Right lobe of liver (tissue), 4 donors: ENCODE results near the gene SLC30A2.

Experiments
- POLR2A ChIP-seq: fragments of 450-650 bp; IDR thresholded peaks from one replicate; pipeline ENCODE4 v1.6.1; 2017; ENCODE audit warnings: antibody characterized with exemption, mild to moderate bottlenecking
- TF ChIP-seq, protein P1 (sequence below), 4 donors: fragments of 200-600 bp in 3 of 4; fragments of 450-650 bp in 1 of 4; IDR thresholded peaks; one replicate each; pipeline versions ENCODE4 v1.5.1 to v1.8.0; 2016 to 2022; ENCODE audit warnings: antibody characterized with exemption in 4 of 4, mild to moderate bottlenecking in 2 of 4
- donor health status: DM: no; HTN: no; CAD: no.
- donor health status: DM: no; HTN: no; CAD: no.
- donor health status: DM: no; HTN: yes; CAD: no.

DNA sequence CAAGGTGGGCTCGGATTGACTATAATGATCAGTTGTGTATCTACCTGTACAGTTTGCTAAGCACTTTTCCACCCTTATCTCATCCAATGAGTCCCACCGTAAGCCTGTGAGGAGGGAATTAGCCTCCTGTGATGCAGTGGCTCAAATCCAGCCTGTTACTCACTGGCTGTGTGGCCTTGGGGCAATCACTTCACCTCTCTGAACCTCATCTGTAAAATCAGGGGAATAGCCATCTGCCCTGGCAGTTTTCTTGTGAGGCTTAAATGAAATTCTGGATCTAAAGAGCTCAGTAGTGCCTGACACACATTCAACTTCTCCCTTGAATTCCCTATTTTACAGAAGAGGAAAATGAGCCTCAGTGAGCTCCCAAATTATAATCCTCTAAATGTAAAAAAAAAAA lies 31.7 kb downstream of the SLC30A2 start:
- no peak for TF ChIP-seq POLR2A
- TF ChIP-seq, protein P1, sequence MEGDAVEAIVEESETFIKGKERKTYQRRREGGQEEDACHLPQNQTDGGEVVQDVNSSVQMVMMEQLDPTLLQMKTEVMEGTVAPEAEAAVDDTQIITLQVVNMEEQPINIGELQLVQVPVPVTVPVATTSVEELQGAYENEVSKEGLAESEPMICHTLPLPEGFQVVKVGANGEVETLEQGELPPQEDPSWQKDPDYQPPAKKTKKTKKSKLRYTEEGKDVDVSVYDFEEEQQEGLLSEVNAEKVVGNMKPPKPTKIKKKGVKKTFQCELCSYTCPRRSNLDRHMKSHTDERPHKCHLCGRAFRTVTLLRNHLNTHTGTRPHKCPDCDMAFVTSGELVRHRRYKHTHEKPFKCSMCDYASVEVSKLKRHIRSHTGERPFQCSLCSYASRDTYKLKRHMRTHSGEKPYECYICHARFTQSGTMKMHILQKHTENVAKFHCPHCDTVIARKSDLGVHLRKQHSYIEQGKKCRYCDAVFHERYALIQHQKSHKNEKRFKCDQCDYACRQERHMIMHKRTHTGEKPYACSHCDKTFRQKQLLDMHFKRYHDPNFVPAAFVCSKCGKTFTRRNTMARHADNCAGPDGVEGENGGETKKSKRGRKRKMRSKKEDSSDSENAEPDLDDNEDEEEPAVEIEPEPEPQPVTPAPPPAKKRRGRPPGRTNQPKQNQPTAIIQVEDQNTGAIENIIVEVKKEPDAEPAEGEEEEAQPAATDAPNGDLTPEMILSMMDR (IDR thresholded peaks at IDR 0.05): no peak
